ENCODE data around the gene INTS13. TPM values are rescaled to one million over a fixed set of nuclear protein-coding genes. Genes with fewer than 3 reads are reported as not detected.

Gene INTS13
- total RNA-seq, 1 experiment from 2014 or later: 67.8 TPM

DNA sequence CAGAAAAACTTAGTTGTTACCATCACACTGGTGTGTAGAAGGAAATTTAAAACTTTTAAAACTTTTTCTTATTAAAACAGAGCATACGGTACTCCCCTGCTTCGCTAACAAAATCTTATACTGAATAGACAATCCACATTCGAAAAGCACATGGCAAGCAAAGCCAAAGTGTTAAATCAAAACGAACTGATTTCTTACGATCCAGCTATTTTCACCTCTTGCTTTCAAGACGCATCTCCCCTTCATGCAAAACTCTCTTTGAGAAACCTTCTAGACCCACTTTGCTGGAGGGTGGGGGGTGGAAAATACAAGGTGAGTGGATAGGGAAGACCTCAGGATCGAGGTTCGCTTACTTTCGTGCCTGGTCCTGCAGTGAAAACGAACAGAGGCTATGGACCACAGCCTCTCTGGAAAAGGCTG is 328 bp downstream of the INTS13 start:
- BruUV-seq (replicated peaks): TSS peak; percentile 46
- TF ChIP-seq, protein P1, sequence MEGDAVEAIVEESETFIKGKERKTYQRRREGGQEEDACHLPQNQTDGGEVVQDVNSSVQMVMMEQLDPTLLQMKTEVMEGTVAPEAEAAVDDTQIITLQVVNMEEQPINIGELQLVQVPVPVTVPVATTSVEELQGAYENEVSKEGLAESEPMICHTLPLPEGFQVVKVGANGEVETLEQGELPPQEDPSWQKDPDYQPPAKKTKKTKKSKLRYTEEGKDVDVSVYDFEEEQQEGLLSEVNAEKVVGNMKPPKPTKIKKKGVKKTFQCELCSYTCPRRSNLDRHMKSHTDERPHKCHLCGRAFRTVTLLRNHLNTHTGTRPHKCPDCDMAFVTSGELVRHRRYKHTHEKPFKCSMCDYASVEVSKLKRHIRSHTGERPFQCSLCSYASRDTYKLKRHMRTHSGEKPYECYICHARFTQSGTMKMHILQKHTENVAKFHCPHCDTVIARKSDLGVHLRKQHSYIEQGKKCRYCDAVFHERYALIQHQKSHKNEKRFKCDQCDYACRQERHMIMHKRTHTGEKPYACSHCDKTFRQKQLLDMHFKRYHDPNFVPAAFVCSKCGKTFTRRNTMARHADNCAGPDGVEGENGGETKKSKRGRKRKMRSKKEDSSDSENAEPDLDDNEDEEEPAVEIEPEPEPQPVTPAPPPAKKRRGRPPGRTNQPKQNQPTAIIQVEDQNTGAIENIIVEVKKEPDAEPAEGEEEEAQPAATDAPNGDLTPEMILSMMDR (IDR thresholded peaks at IDR 0.05; ENCODE audit: unreplicated experiment): no peak
- peaks cover 49% of the 10 kb centered on the region for H3K4me1 Mint-ChIP-seq (ENCODE audit: insufficient read depth, unreplicated experiment)
- H3K36me3 Mint-ChIP-seq (ENCODE audit: insufficient read depth, unreplicated experiment): peaks cover 4% of the 10 kb centered on the region
- peak overlapping the region; percentile 97 for H3K27ac Mint-ChIP-seq (ENCODE audit: low read depth, unreplicated experiment)
- ChIA-PET POLR2A (interaction anchor here (0.7 to 3.0 kb wide), 8 partner anchors 11 to 397 kb away, joined by 3 to 36 read pairs (median 4); partner anchors contain the start of gene TM7SF3), CTCF (interaction anchor here (1.2 kb wide), 1 partner anchor 77 kb away, joined by 3 read pairs; no protein-coding TSS in a partner anchor)
- H3K4me3 Mint-ChIP-seq (ENCODE audit: unreplicated experiment): peak overlapping the region; percentile 91
- H3K27me3 Mint-ChIP-seq (ENCODE audit: insufficient read depth, unreplicated experiment): no peaks in the 10 kb centered on the region
- intact Hi-C loops (cut with micrococcal nuclease): loop anchor here (1.0 to 5.0 kb wide), 3 partner anchors 307 to 765 kb away; partner anchors contain the start of gene STK38L
- no peaks in the 10 kb centered on the region for H3K9me3 Mint-ChIP-seq (ENCODE audit: unreplicated experiment)
- DNase-seq (ENCODE audit: unreplicated experiment): no peak

DNA sequence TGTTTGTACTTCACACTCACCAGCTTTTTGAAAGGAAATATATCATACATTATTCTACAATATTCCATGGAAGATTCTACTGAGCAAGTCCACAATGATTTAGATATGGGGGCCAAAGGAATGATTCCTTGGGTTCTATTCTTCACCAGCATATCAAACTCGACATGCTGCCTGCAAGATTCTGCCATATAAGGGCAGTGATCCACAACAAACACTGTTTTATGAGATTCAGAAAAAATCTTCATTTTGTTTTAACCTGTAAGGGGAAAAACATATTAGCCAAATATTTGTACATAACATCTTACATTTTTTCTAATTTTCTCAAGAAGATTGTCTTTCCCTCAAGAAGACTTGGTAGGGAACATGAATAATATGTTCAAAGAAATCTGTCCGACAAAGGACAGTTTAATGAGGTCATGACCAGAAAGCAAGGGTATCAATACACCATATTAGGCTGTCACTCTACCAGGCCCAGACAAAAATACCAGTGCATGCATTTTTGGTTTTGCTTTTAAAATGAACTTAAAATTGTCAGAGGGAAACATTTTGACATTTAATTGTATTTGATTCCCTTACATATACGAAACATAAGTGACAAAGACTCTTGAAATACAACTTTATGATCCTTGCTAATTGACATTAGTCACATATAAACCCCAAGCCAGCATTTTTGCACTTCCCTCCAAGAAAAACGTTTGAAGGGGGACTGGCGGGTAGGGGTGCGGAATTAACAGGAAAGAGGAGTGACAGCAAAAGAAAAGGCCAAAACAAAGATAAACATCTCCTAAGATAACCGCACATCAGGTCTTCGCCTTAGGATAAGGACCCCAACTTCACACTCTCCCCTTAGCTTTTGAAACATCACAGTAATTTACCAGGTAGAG is 980 bp downstream of the INTS13 start:
- peaks cover 11% of the 10 kb centered on the region for H3K36me3 Mint-ChIP-seq (ENCODE audit: insufficient read depth, unreplicated experiment)
- H3K27ac Mint-ChIP-seq (ENCODE audit: low read depth, unreplicated experiment): peak overlapping the region; percentile 97
- TF ChIP-seq, protein P1 (IDR thresholded peaks at IDR 0.05; ENCODE audit: unreplicated experiment): no peak
- ChIA-PET CTCF (interaction anchor here (0.8 to 1.7 kb wide), 3 partner anchors 78 to 229 kb away, joined by 3 read pairs; partner anchors contain the start of gene ITPR2), POLR2A (interaction anchor here (0.6 to 3.0 kb wide), 14 partner anchors 11 to 735 kb away, joined by 3 to 36 read pairs (median 4); partner anchors contain the start of genes STK38L and TM7SF3)
- H3K4me3 Mint-ChIP-seq (ENCODE audit: unreplicated experiment): peak overlapping the region; percentile 91
- intact Hi-C loops (cut with micrococcal nuclease): loop anchor here (1.0 to 5.0 kb wide), 3 partner anchors 308 to 766 kb away; partner anchors contain the start of gene STK38L
- DNase-seq (ENCODE audit: unreplicated experiment): peak; percentile 11
- H3K9me3 Mint-ChIP-seq (ENCODE audit: unreplicated experiment): no peaks in the 10 kb centered on the region
- no peaks in the 10 kb centered on the region for H3K27me3 Mint-ChIP-seq (ENCODE audit: insufficient read depth, unreplicated experiment)
- H3K4me1 Mint-ChIP-seq (ENCODE audit: insufficient read depth, unreplicated experiment): peaks cover 45% of the 10 kb centered on the region
- no TSS peak for BruUV-seq (replicated peaks)

- Mint-ChIP-seq H3K36me3 (ENCODE audit: insufficient read depth, unreplicated experiment) (peaks cover 20% of the 10 kb centered on the region), H3K4me3 (ENCODE audit: unreplicated experiment) (peak overlapping the region; percentile 91), H3K27ac (ENCODE audit: low read depth, unreplicated experiment) (peak overlapping the region; percentile 67), H3K9me3 (ENCODE audit: unreplicated experiment) (no peaks in the 10 kb centered on the region), H3K27me3 (ENCODE audit: insufficient read depth, unreplicated experiment) (no peaks in the 10 kb centered on the region), H3K4me1 (ENCODE audit: insufficient read depth, unreplicated experiment) (peaks cover 43% of the 10 kb centered on the region)
- intact Hi-C loops (cut with micrococcal nuclease): loop anchor here (1.0 to 5.0 kb wide), 3 partner anchors 10 to 766 kb away; no protein-coding TSS in a partner anchor
- TF ChIP-seq, protein P1 (IDR thresholded peaks at IDR 0.05; ENCODE audit: unreplicated experiment): no peak
- no TSS peak for BruUV-seq (replicated peaks)
- CTCF ChIA-PET: interaction anchor here (0.7 to 1.7 kb wide), 4 partner anchors 15 to 368 kb away, joined by 3 read pairs; partner anchors contain the start of gene ITPR2
- POLR2A ChIA-PET: interaction anchor here (0.6 to 3.0 kb wide), 8 partner anchors 10 to 877 kb away, joined by 3 to 36 read pairs (median 4); partner anchors contain the start of genes STK38L and TM7SF3
- DNase-seq (ENCODE audit: unreplicated experiment): peak; percentile 21
Measured at GRCh38 chr12:26935636-26936378, 2.0 kb downstream of the INTS13 start.
